ENCODE results near the gene CXCR6.

- TF ChIP-seq CTCF (IDR thresholded peaks at IDR 0.05) (no peak), POLR2A (IDR thresholded peaks at IDR 0.05) (no peak)
Observed at GRCh38 chr3:45975686-45976085, 32.4 kb downstream of the CXCR6 start.

Measured in Peyer's patch (tissue), 4 donors.